Gastrocnemius medialis (tissue), 4 donors: ENCODE data around the gene HERPUD1. TPM values are rescaled to one million over a fixed set of nuclear protein-coding genes. Genes with fewer than 3 reads are reported as not detected.
A peak's percentile ranks its signal among the peaks of the same experiment; 100 is the strongest.
"Not testable (repeated sequence)": the region's sequence is repeated elsewhere in the genome, so short reads cannot be mapped to it uniquely, and the experiment has no call there.

ENCODE experiments used
- ATAC-seq, 2 donors: fragments of 150-250 bp; one replicate each; pipeline ENCODE4 v1.9.1; 2016
- DNase-seq, 2 donors: peaks; one replicate each; pipeline ENCODE4 v3.0.0-alpha.2; 2019
- H3K27ac ChIP-seq, 4 donors: fragments of 200-600 bp; sonication (generic); 1 replicate in 1 of 4; 2 replicates in 3 of 4; pipeline ENCODE4 v1.5.1; 2016 to 2018; ENCODE audit warnings: mild to moderate bottlenecking in 2 of 4, moderate library complexity in 1 of 4
- H3K27me3 ChIP-seq, 3 donors: fragments of 200-600 bp; sonication (generic) in 2 of 3; 1 replicate in 1 of 3; 2 replicates in 2 of 3; pipeline versions ENCODE4 v1.5.1 to v1.6.0; 2016 to 2019; ENCODE audit warnings: mild to moderate bottlenecking in 1 of 3, moderate library complexity in 1 of 3
- H3K36me3 ChIP-seq, 2 donors: fragments of 200-600 bp; sonication (generic) in 1 of 2; one replicate each; pipeline ENCODE4 v1.5.1; 2017 to 2018
- H3K4me1 ChIP-seq, 2 donors: fragments of 200-600 bp; sonication (generic) in 1 of 2; one replicate each; pipeline ENCODE4 v1.5.1; 2016 to 2017; ENCODE audit warnings: mild to moderate bottlenecking in 2 of 2
- H3K4me3 ChIP-seq, 4 donors: fragments of 200-600 bp; sonication (generic) in 3 of 4; 1 replicate in 1 of 4; 2 replicates in 3 of 4; pipeline ENCODE4 v1.5.1; 2016 to 2019; ENCODE audit warnings: mild to moderate bottlenecking in 2 of 4
- H3K9me3 ChIP-seq, 3 donors: fragments of 200-600 bp; sonication (generic) in 2 of 3; 1 replicate in 1 of 3; 2 replicates in 2 of 3; pipeline ENCODE4 v1.5.1; 2016 to 2019
- CTCF ChIP-seq, 5 experiments: fragments of 450-650 bp in 3 of 5; fragments of 200-600 bp in 2 of 5; sonication (generic) in 2 of 5; IDR thresholded peaks in 4 of 5; conservative IDR thresholded peaks in 1 of 5; 1 replicate in 4 of 5; 2 replicates in 1 of 5; pipeline ENCODE4 v1.5.1; 2016 to 2019; ENCODE audit warnings: antibody characterized with exemption in 5 of 5, mild to moderate bottlenecking in 3 of 5, moderate library complexity in 3 of 5
- POLR2A ChIP-seq, 2 donors: fragments of 450-650 bp; IDR thresholded peaks; one replicate each; pipeline ENCODE4 v1.6.1; 2017; ENCODE audit warnings: antibody characterized with exemption in 2 of 2, mild to moderate bottlenecking in 2 of 2, moderate library complexity in 2 of 2
- in situ Hi-C, 4 donors: fragments of 200-750 bp; cut with MboI; loops; one replicate each; pipeline versions ENCODE4 v1.15.0 to v1.8.0; 2017; ENCODE audit warnings: low sequenced_read_pairs in 4 of 4
- intact Hi-C: fragments of 100-400 bp; cut with DNase I; formaldehyde crosslinking; loops from one replicate; pipeline ENCODE4 v1.15.1; 2023; ENCODE audit warnings: low total_unique reads
- total RNA-seq, 4 donors: library from RNA; depleted of rRNA; stranded (reverse); fragments of >200 nt; gene quantifications; one replicate each; pipeline versions ENCODE4 v1.1.0 to v1.2.3, GENCODE V29; 2016

HERPUD1 gene, protein sequence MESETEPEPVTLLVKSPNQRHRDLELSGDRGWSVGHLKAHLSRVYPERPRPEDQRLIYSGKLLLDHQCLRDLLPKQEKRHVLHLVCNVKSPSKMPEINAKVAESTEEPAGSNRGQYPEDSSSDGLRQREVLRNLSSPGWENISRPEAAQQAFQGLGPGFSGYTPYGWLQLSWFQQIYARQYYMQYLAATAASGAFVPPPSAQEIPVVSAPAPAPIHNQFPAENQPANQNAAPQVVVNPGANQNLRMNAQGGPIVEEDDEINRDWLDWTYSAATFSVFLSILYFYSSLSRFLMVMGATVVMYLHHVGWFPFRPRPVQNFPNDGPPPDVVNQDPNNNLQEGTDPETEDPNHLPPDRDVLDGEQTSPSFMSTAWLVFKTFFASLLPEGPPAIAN
- 100 to 1,000 TPM; 110 to 281 (median 125) TPM for total RNA-seq

DNA sequence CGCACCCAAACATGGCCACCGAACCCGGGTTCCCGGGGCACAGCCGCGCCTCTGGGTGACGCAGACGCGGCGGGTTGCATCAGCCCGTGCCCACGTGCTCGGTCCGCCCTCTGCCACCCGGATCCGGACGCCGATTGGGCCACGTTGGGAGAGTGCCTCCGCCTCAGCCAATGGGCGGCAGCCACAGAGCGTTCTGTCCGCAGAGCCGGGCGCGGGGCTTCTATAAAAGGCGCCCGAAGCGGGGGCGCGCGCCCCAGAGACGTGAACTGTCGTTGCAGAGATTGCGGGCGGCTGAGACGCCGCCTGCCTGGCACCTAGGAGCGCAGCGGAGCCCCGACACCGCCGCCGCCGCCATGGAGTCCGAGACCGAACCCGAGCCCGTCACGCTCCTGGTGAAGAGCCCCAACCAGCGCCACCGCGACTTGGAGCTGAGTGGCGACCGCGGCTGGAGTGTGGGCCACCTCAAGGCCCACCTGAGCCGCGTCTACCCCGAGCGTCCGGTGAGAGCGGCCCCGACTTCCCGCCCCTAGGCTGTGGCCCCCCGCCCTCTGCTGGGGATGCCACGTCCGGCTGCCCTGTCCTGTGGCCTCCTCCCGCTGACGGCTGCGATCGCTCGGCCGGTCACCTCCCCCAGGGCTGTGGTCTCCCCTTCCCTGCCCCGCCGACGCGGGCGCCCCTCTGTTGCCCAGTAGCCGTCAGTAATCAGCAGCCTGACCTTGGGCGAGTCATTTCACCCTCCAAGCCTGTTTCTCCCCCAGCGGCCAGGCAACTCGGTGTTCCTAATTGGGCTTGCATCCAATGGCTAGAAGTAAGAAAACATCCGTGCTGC, at the start of gene HERPUD1:
HERPUD1 (plus strand) TSS at position 251 of the 829 bp plus-strand sequence; CDS start at position 354, 103 bp downstream.
- intact Hi-C loops (loop anchor here (1.0 to 10.0 kb wide), 9 partner anchors 55 to 515 kb away; partner anchors contain the start of genes CIAPIN1, COQ9, MT1X and MT2A), in situ Hi-C loops (no loop called here)
- peak within 1 kb of the TSS; percentile 84 to 99 (median 93) for H3K4me3 ChIP-seq
- peak within 1 kb of the TSS; percentile 96 to 100 (median 98) for H3K27ac ChIP-seq
- TF ChIP-seq CTCF (IDR thresholded peaks at IDR 0.05 in 4 of 5, conservative IDR thresholded peaks at IDR 0.05 in 1 of 5) (peak in 2 of 5 experiments; percentile 10 to 25), POLR2A (IDR thresholded peaks at IDR 0.05) (peak; percentile 95 to 100)
- peaks cover 30 to 38% of the 10 kb centered on the region in 2 donors for H3K4me1 ChIP-seq
- peak; percentile 98 to 99 for DNase-seq
- H3K27me3 ChIP-seq = no peaks in the 10 kb centered on the region
- peaks cover 0 to 20% of the 10 kb centered on the region in 2 donors for H3K36me3 ChIP-seq
- no peaks in the 10 kb centered on the region for H3K9me3 ChIP-seq
- ATAC-seq = peak; percentile 77 to 83

GRCh38 chr16:56883586-56883985, 48.4 kb upstream of the HERPUD1 start:
- no peak for DNase-seq
- Histone ChIP-seq H3K4me1 (no peaks in the 10 kb centered on the region), H3K36me3 (no peaks in the 10 kb centered on the region), H3K27ac (no peak overlapping the region), H3K27me3 (no peaks in the 10 kb centered on the region), H3K9me3 (no peaks in the 10 kb centered on the region), H3K4me3 (no peak overlapping the region)
- in situ Hi-C loops = no loop called here
- intact Hi-C loops = no loop called here
- ATAC-seq = no peak
- TF ChIP-seq CTCF (IDR thresholded peaks at IDR 0.05 in 4 of 5, conservative IDR thresholded peaks at IDR 0.05 in 1 of 5) (no peak), POLR2A (IDR thresholded peaks at IDR 0.05) (no peak)

GRCh38 chr16:56884026-56884582, 47.8 kb upstream of the HERPUD1 start:
- no peak for TF ChIP-seq POLR2A (IDR thresholded peaks at IDR 0.05)
- no peak for TF ChIP-seq CTCF (IDR thresholded peaks at IDR 0.05 in 4 of 5, conservative IDR thresholded peaks at IDR 0.05 in 1 of 5)
- Histone ChIP-seq H3K9me3 (no peaks in the 10 kb centered on the region), H3K27ac (no peak overlapping the region), H3K4me3 (no peak overlapping the region), H3K27me3 (no peaks in the 10 kb centered on the region), H3K36me3 (no peaks in the 10 kb centered on the region), H3K4me1 (no peaks in the 10 kb centered on the region)
- ATAC-seq (no peak), DNase-seq (no peak)
- in situ Hi-C loops (no loop called here), intact Hi-C loops (no loop called here)

DNA sequence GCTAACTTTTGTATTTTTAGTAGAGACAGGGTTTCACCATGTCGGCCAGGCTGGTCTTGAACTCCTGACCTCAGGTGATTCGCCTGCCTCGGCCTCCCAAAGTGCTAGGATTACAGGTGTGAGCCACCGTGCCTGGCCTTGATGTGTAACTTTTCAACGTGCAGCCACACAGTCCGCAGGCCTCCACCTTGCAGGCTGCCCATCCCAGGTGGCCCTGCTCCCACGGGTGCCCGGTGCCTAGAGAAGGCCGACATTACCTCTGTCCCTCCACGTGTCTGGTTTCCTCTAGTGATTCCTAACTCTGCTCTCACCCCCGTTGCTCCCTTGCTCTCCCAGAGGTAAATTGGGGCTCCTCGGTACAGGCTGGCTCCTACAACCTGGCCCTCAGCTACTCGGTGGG, 47.0 kb upstream of the HERPUD1 start:
- H3K4me3 ChIP-seq, DNase-seq, in situ Hi-C loops, H3K9me3 ChIP-seq, H3K27ac ChIP-seq, H3K4me1 ChIP-seq, H3K36me3 ChIP-seq, H3K27me3 ChIP-seq, ATAC-seq, intact Hi-C loops: not testable (repeated sequence)
